SK-N-SH (cell line): ENCODE results near the gene OR10A3. TPM values are rescaled to one million over a fixed set of nuclear protein-coding genes. Genes with fewer than 3 reads are reported as not detected.
A peak's percentile ranks its signal among the peaks of the same experiment; 100 is the strongest.

Experiments
- CTCF ChIA-PET: fragments of 300-600, 350-600 bp; formaldehyde crosslinking; extraction: SDS; loops from one replicate; lab custom pipeline; 2021; lab: Yijun Ruan, JAX
- POLR2A ChIA-PET: fragments of 350-600 bp; sonication (Branson Sonifier 250); formaldehyde crosslinking; extraction: SDS; loops from one replicate; lab custom pipeline; 2020; ENCODE audit warnings: antibody characterized with exemption, inconsistent platforms; lab: Yijun Ruan, JAX
- DNase-seq: peaks from one replicate; pipeline ENCODE4 v3.0.0; 2012
- H2AFZ ChIP-seq: fragments of 200-600 bp; sonication (generic); 2 replicates; pipeline ENCODE4 v1.8.1; 2016; ENCODE audit warnings: antibody characterized with exemption, mild to moderate bottlenecking, low read depth
- H3F3A ChIP-seq: fragments of 200-600 bp; sonication (generic); replicated peaks from 2 replicates; pipeline ENCODE3; 2016; ENCODE audit warnings: antibody characterized with exemption, mild to moderate bottlenecking; ENCODE audit not compliant: insufficient read depth
- H3K27ac ChIP-seq, 2 experiments: fragments of 200-500 bp in 1 of 2; fragments of 200-600 bp in 1 of 2; sonication (Bioruptor generic) in 1 of 2; sonication (generic), shearing (Covaris generic) in 1 of 2; 2 replicates each; pipeline versions ENCODE4 v1.5.1 to v1.6.1; 2014 to 2016; ENCODE audit warnings: low read depth in 2 of 2, inconsistent platforms in 1 of 2, low read length in 1 of 2, mild to moderate bottlenecking in 1 of 2, mixed read lengths in 1 of 2
- H3K27me3 ChIP-seq: fragments of 200-600 bp; sonication (generic), shearing (Covaris generic); 2 replicates; pipeline ENCODE4 v1.6.1; 2016; ENCODE audit warnings: mixed run types; ENCODE audit not compliant: insufficient read depth
- H3K36me3 ChIP-seq, 2 experiments: fragments of 200-500 bp in 1 of 2; fragments of 200-600 bp in 1 of 2; sonication (Bioruptor generic) in 1 of 2; sonication (generic) in 1 of 2; replicated peaks in 1 of 2; 2 replicates each; pipeline versions ENCODE3 to v1.5.1; 2014 to 2016; ENCODE audit warnings: low read length in 1 of 2, mild to moderate bottlenecking in 1 of 2; ENCODE audit not compliant: insufficient read depth in 2 of 2, control insufficient read depth in 1 of 2
- H3K4me1 ChIP-seq, 2 experiments: fragments of 200-500 bp in 1 of 2; fragments of 200-600 bp in 1 of 2; sonication (Bioruptor generic) in 1 of 2; sonication (generic), shearing (Covaris generic) in 1 of 2; 2 replicates each; pipeline versions ENCODE4 v1.5.1 to v1.6.1; 2014 to 2016; ENCODE audit warnings: low read depth in 1 of 2, low read length in 1 of 2, mixed run types in 1 of 2; ENCODE audit not compliant: insufficient read depth in 2 of 2, control insufficient read depth in 1 of 2
- H3K4me2 ChIP-seq: fragments of 200-600 bp; sonication (generic), shearing (Covaris generic); 2 replicates; pipeline ENCODE4 v1.6.1; 2017; ENCODE audit warnings: mixed run types
- H3K4me3 ChIP-seq, 2 experiments: fragments of 200-500 bp in 1 of 2; fragments of 200-600 bp in 1 of 2; sonication (Bioruptor generic) in 1 of 2; sonication (generic), shearing (Covaris generic) in 1 of 2; 2 replicates each; pipeline versions ENCODE4 v1.5.1 to v1.8.1; 2014 to 2016; ENCODE audit warnings: low read depth in 2 of 2, inconsistent platforms in 1 of 2, low read length in 1 of 2, mild to moderate bottlenecking in 1 of 2, mixed read lengths in 1 of 2, moderate library complexity in 1 of 2
- H3K79me2 ChIP-seq: fragments of 200-600 bp; sonication (generic); 2 replicates; pipeline ENCODE4 v1.8.1; 2017; ENCODE audit warnings: mild to moderate bottlenecking; ENCODE audit not compliant: insufficient read depth
- H3K9ac ChIP-seq: fragments of 200-600 bp; sonication (generic); 2 replicates; pipeline ENCODE4 v1.6.1; 2017; ENCODE audit warnings: mixed run types
- H3K9me2 ChIP-seq: fragments of 200-600 bp; sonication (generic); 2 replicates; pipeline ENCODE4 v1.6.1; 2017; ENCODE audit warnings: mixed run types
- H3K9me3 ChIP-seq: fragments of 200-600 bp; sonication (generic); 2 replicates; pipeline ENCODE4 v1.6.1; 2017; ENCODE audit warnings: mixed run types, mild to moderate bottlenecking, moderate library complexity
- H4K20me1 ChIP-seq: fragments of 200-600 bp; sonication (generic); 2 replicates; pipeline ENCODE4 v1.6.1; 2017; ENCODE audit warnings: mild to moderate bottlenecking, mixed run types; ENCODE audit not compliant: insufficient read depth
- CHD2 ChIP-seq: fragments of 150-350 bp; IDR thresholded peaks from 2 replicates; pipeline ENCODE4 v1.6.1; 2018; ENCODE audit warnings: low read length; ENCODE audit not compliant: partially characterized antibody
- CTCF ChIP-seq: fragments of 200-600 bp; sonication (generic); IDR thresholded peaks from 2 replicates; pipeline ENCODE4 v1.6.1; 2017; ENCODE audit warnings: antibody characterized with exemption, mild to moderate bottlenecking, moderate library complexity
- EP300 ChIP-seq, 2 experiments: IDR thresholded peaks; 2 replicates each; pipeline versions ENCODE4 v1.4.0 to v1.6.1; 2012; ENCODE audit warnings: borderline replicate concordance in 1 of 2, low read depth in 1 of 2, low read length in 1 of 2
- EZH2phosphoT487 ChIP-seq: fragments of 200-600 bp; sonication (generic); IDR thresholded peaks from 2 replicates; pipeline ENCODE4 v1.6.1; 2017; ENCODE audit warnings: low read depth, mixed run types, mild to moderate bottlenecking, antibody characterized with exemption, moderate library complexity, borderline replicate concordance
- FOSL2 ChIP-seq: IDR thresholded peaks from 2 replicates; pipeline ENCODE4 v1.4.0; 2012; ENCODE audit warnings: low read depth, mild to moderate bottlenecking, moderate library complexity, borderline replicate concordance
- FOXM1 ChIP-seq: IDR thresholded peaks from 2 replicates; pipeline ENCODE4 v1.4.0; 2012; ENCODE audit warnings: low read depth, mild to moderate bottlenecking
- JUND ChIP-seq: IDR thresholded peaks from 2 replicates; pipeline ENCODE4 v1.4.0; 2012
- MAX ChIP-seq: IDR thresholded peaks from 2 replicates; pipeline ENCODE4 v1.4.0; 2012; ENCODE audit warnings: low read depth
- MXI1 ChIP-seq: IDR thresholded peaks from 2 replicates; pipeline ENCODE4 v1.6.1; 2012; ENCODE audit warnings: mild to moderate bottlenecking, low read depth, low read length, improper control_type of control experiment
- NFIC ChIP-seq: IDR thresholded peaks from 2 replicates; pipeline ENCODE4 v1.4.0; 2012; ENCODE audit warnings: borderline replicate concordance
- PBX3 ChIP-seq: IDR thresholded peaks from 2 replicates; pipeline ENCODE4; 2012
- RAD21 ChIP-seq: IDR thresholded peaks from 2 replicates; pipeline ENCODE4 v1.6.1; 2012; ENCODE audit warnings: mild to moderate bottlenecking, low read length
- RFX5 ChIP-seq: IDR thresholded peaks from 2 replicates; pipeline ENCODE4 v1.6.1; 2012; ENCODE audit warnings: mild to moderate bottlenecking, improper control_type of control experiment, low read length
- RXRA ChIP-seq: IDR thresholded peaks from 2 replicates; pipeline ENCODE4 v1.4.0; 2012; ENCODE audit warnings: low read depth, mild to moderate bottlenecking, borderline replicate concordance
- SMC3 ChIP-seq: IDR thresholded peaks from 2 replicates; pipeline ENCODE4 v1.6.1; 2012; ENCODE audit warnings: low read depth, low read length, improper control_type of control experiment
- TCF12 ChIP-seq: IDR thresholded peaks from 2 replicates; pipeline ENCODE4 v1.4.0; 2012
- USF2 ChIP-seq: fragments of 150-350 bp; IDR thresholded peaks from 2 replicates; pipeline ENCODE4 v1.6.1; 2017; ENCODE audit warnings: antibody characterized with exemption, low read length, low read depth, borderline replicate concordance
- ZBTB33 ChIP-seq: IDR thresholded peaks from 2 replicates; pipeline ENCODE4 v1.4.0; 2012; ENCODE audit warnings: low read depth, borderline replicate concordance
- WGBS: methylation state at CpG from one replicate; pipeline ENCODE4 v1.1.6; 2017; ENCODE audit warnings: low lambda C conversion rate; 5-methylcytosine and 5-hydroxymethylcytosine counted together
- polyA plus RNA-seq, 3 experiments: library from polyadenylated mRNA; depleted of rRNA; stranded (reverse); fragments of >200 nt; gene quantifications; 2 replicates each; pipeline ENCODE4 v1.2.3, GENCODE V29; 2012

The OR10A3 gene
- polyA plus RNA-seq, 1 of the 3 experiments (the other 2 are of a cell fraction): not detected

- no peaks in the 10 kb centered on the region for H3K79me2 ChIP-seq
- no peaks in the 10 kb centered on the region for H3K9me3 ChIP-seq
- H3K27me3 ChIP-seq: no peaks in the 10 kb centered on the region; the same call in 1 of the 2 replicates
- no peaks in the 10 kb centered on the region for H3K36me3 ChIP-seq
- no peak overlapping the region; the same call in 1 of the 2 replicates for H3K4me2 ChIP-seq
- no peak overlapping the region for H3K9ac ChIP-seq
- DNase-seq: no peak
- H3K9me2 ChIP-seq: no peaks in the 10 kb centered on the region
- CTCF ChIA-PET: interaction anchor here (4.6 kb wide), 1 partner anchor 14 kb away, joined by 28 read pairs; no protein-coding TSS in a partner anchor
- H2AFZ ChIP-seq: peak overlapping the region; percentile 60; the same call in 1 of the 2 replicates
- WGBS: 10% methylated on average over 4 of the region's 4 CpGs
- H3K27ac ChIP-seq: no peak overlapping the region
- no peak for TF ChIP-seq TCF12
- TF ChIP-seq USF2: no peak
- TF ChIP-seq EZH2phosphoT487: no peak
- TF ChIP-seq FOSL2: no peak
- TF ChIP-seq EP300 (IDR thresholded peaks at IDR 0.05; ENCODE audit: borderline replicate concordance in 1 of 2, low read depth in 1 of 2, low read length in 1 of 2): no peak
- TF ChIP-seq CTCF: no peak
- no peak for TF ChIP-seq PBX3
- no peak for TF ChIP-seq FOXM1
- TF ChIP-seq ZBTB33: no peak
- TF ChIP-seq SMC3: no peak
- no peak for TF ChIP-seq RAD21
- TF ChIP-seq NFIC: no peak
- no peak for TF ChIP-seq RXRA
- no peak for TF ChIP-seq MAX
- no peak for TF ChIP-seq JUND
- TF ChIP-seq CHD2: no peak
- TF ChIP-seq MXI1: no peak
- no peak for TF ChIP-seq RFX5
- H4K20me1 ChIP-seq: no peaks in the 10 kb centered on the region
- H3F3A ChIP-seq: no peaks in the 10 kb centered on the region
- no peak overlapping the region for H3K4me3 ChIP-seq
- H3K4me1 ChIP-seq: no peaks in the 10 kb centered on the region; a peak in 2 of 4 replicates
- POLR2A ChIA-PET: no interaction called here
Measured at GRCh38 chr11:7906481-7906880, 35.0 kb downstream of the OR10A3 start.
